ENCODE measurements around the gene CDK3. TPM values are rescaled to one million over a fixed set of nuclear protein-coding genes. Genes with fewer than 3 reads are reported as not detected.

CDK3 gene
- total RNA-seq, 1 experiment from 2014 or later = 8.5 TPM

DNA sequence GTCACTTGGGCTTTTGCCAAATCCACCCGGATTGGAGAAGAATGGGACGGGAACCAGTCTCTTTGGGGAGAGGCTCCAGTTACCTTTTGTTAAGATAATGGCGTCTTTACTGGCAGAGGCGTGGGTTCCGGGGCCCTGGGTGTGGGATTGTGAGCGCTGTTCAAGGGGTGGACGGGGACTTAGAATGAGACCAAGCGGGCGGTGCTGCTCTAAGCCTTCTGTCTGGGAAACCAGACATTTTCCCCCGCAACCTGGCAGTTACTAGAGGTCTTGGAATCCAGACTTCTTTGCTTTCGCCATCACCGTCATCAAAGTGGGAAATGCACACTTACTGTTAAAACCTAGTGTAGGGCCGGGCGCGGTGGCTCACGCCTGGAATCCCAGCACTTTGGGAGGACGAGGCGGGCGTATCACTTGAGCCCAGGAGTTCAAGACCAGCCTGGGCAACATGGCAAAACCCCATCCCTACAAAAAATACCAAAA lies 20.9 kb upstream of the CDK3 start:
- ChIA-PET POLR2A (ENCODE audit: unreplicated experiment) (interaction anchor here (0.6 kb wide), 2 partner anchors 74 to 97 kb away, joined by 3 to 4 read pairs; no protein-coding TSS in a partner anchor), CTCF (no interaction called here)
- peak overlapping the region; percentile 94 for H3K4me2 ChIP-seq (ENCODE audit: low read length)
- peak overlapping the region; percentile 94 for H3K4me3 ChIP-seq (ENCODE audit: low read length)
- H3K27ac ChIP-seq (ENCODE audit: low read length) = peak overlapping the region; percentile 82
- no peaks in the 10 kb centered on the region for H3K9me2 ChIP-seq (replicated peaks; ENCODE audit: low read length)
- H3K9ac ChIP-seq (ENCODE audit: low read length) = peak overlapping the region; percentile 87
- no peaks in the 10 kb centered on the region for H4K20me1 ChIP-seq (ENCODE audit: low read length)
- ATAC-seq (no peak; the same call in 1 of the 2 replicates), DNase-seq (no peak)
- no peak for TF ChIP-seq EZH2phosphoT487 (IDR thresholded peaks at IDR 0.05; ENCODE audit: borderline replicate concordance, low read length)
- no peak for TF ChIP-seq EZH2 (IDR thresholded peaks at IDR 0.05; ENCODE audit: low read length, unreplicated experiment)
- TF ChIP-seq CTCF (conservative IDR thresholded peaks at IDR 0.05; ENCODE audit: low read depth, low read length) = no peak
- H3K36me3 ChIP-seq (ENCODE audit: low read depth, low read length) = peaks cover 2% of the 10 kb centered on the region; the same call in 1 of the 2 replicates
- intact Hi-C loops (cut with micrococcal nuclease) = loop anchor here (1.0 to 2.0 kb wide), 3 partner anchors 21 to 74 kb away; partner anchors contain the start of gene FBF1
- peaks cover 61% of the 10 kb centered on the region for H3K79me2 ChIP-seq (ENCODE audit: low read length)
- H2AFZ ChIP-seq (ENCODE audit: low read length) = peak overlapping the region; percentile 63
- H3F3A ChIP-seq (ENCODE audit: low read length, unreplicated experiment) = peaks cover 5% of the 10 kb centered on the region
- no peaks in the 10 kb centered on the region for H3K9me3 ChIP-seq (ENCODE audit: low read length)
- H3K4me1 ChIP-seq (ENCODE audit: insufficient read depth, low read length) = peaks cover 40% of the 10 kb centered on the region
- TSS peak; percentile 86 for BruUV-seq (replicated peaks)
- no peaks in the 10 kb centered on the region for H3K27me3 ChIP-seq (ENCODE audit: low read length)

- Histone ChIP-seq H3K79me2 (ENCODE audit: low read length) (peaks cover 56% of the 10 kb centered on the region), H3K9me2 (replicated peaks; ENCODE audit: low read length) (no peaks in the 10 kb centered on the region), H3K4me1 (ENCODE audit: insufficient read depth, low read length) (peaks cover 40% of the 10 kb centered on the region), H3K9me3 (ENCODE audit: low read length) (no peaks in the 10 kb centered on the region), H4K20me1 (ENCODE audit: low read length) (no peaks in the 10 kb centered on the region), H3F3A (ENCODE audit: low read length, unreplicated experiment) (peaks cover 5% of the 10 kb centered on the region), H3K27me3 (ENCODE audit: low read length) (no peaks in the 10 kb centered on the region), H3K27ac (ENCODE audit: low read length) (peak overlapping the region; percentile 82), H2AFZ (ENCODE audit: low read length) (peak overlapping the region; percentile 63; the same call in 1 of the 2 replicates), H3K36me3 (ENCODE audit: low read depth, low read length) (peaks cover 2% of the 10 kb centered on the region; the same call in 1 of the 2 replicates), H3K4me2 (ENCODE audit: low read length) (peak overlapping the region; percentile 94), H3K4me3 (ENCODE audit: low read length) (peak overlapping the region; percentile 94), H3K9ac (ENCODE audit: low read length) (peak overlapping the region; percentile 87)
- ChIA-PET POLR2A (ENCODE audit: unreplicated experiment) (interaction anchor here (0.6 kb wide), 3 partner anchors 40 to 98 kb away, joined by 3 to 9 read pairs (median 4); partner anchors contain the start of gene FBF1), CTCF (no interaction called here)
- ATAC-seq (no peak), DNase-seq (no peak)
- intact Hi-C loops (cut with micrococcal nuclease) = no loop called here
- TF ChIP-seq CTCF (conservative IDR thresholded peaks at IDR 0.05; ENCODE audit: low read depth, low read length) = no peak
- TF ChIP-seq EZH2 (IDR thresholded peaks at IDR 0.05; ENCODE audit: low read length, unreplicated experiment) = no peak
- no peak for TF ChIP-seq EZH2phosphoT487 (IDR thresholded peaks at IDR 0.05; ENCODE audit: borderline replicate concordance, low read length)
- BruUV-seq (replicated peaks) = no TSS peak
Measured at GRCh38 chr17:75980188-75981018, 20.3 kb upstream of the CDK3 start.

All from PC-3 (cell line).